Femur (tissue), 1 donor: Measurements from ENCODE around the gene MAP7D1.
"Not testable (repeated sequence)": the region's sequence is repeated elsewhere in the genome, so short reads cannot be mapped to it uniquely, and the experiment has no call there.

Experiments used
- DNase-seq: peaks from one replicate; pipeline ENCODE4 v3.0.0-alpha.2; 2017

Gene MAP7D1

GRCh38 chr1:36206323-36206858 lies 50.4 kb downstream of the MAP7D1 start:
- no peak for DNase-seq

DNA sequence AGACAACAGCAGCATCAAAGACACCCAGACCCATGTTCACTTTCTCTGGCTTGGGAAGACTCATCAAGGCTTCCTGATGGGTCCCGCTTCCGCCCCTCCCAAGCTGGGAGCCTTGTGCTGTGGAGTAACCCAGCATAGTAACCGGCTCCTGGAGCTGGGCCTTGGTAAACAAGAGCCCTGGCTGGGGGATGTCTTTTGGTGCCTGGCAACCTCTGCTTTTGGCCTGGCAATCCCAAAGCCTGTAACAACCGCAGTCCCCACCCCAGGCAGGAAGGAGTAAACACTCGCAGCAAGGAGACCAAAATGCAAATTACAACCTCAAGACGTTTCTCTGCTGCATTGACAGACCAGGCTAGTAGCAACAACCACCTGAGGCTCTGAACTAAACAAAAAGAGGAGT lies 51.4 kb downstream of the MAP7D1 start:
- peak; percentile 85 for DNase-seq

DNA sequence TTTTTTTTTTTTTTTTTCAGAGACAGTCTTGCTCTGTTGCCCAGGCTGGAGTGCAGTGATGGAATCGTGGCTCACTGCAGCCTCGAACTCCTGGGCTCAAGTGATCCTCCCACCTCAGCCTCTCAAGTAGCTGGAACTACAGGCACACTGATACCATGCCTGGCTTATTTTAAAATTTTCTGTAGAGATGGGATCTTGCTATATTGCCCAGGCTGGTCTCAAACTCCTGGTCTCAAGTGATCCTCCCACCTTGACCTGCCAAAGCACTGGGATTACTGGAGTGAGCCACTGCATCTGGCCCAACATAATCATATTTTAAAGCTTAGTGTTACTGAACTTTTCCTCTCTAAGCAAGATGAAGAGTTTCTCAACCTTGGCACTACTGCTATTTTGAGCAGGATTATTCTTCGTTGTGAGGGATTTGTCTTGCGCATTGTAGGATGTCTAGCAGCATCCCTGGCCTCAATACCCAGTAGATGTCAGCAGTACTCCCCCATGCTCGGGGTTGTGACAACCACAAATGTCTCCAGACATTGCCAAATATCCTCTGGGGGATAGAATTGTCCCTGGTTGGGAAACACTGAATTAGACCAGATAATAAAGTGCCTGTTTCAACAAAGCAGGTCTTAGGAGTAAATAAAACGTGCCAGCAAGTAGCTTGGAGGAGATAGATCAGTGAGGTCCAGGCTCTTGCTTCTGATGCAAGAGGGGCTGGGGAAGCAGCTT lies 53.2 kb downstream of the MAP7D1 start:
- no peak for DNase-seq

DNA sequence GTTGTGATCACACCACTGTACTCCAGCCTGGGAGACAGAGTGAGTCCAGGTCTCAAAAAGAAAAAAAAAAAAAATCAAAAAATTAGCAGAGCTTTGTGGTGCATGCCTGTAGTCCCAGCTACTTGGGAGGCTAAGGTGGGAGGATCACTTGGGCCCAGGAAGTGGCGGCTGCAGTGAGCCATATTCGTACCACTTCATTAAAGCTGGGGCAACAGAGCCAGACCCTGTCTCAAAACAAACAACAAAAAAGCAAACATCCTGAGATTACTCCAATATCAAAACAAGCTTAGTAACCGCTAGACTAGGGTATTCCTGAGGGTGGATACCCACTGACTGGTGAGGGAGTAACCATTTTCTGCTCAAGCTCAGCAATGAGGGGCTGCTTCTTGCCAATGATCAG lies 55.3 kb downstream of the MAP7D1 start:
- no peak for DNase-seq

DNA sequence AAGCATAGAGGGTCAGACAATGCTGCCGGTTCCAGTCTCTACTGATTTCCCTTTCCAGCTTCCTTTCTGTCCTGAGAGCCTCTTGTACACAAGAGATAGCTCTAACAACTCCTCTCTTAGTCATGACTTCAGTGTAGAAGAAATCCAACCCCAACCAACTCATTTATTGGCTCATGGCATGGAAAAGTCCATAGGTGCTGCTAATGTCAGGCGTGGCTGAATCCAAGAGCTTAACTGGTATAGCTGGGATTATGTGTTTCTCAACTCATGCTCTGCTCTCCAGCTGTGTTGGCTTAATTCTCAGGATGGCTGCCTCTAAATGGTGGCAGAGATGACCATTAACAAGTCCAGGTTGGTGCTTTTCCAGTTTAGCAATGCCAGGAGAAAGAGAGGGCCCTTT lies 55.9 kb downstream of the MAP7D1 start:
- DNase-seq = no peak

GRCh38 chr1:36212782-36213181 lies 56.8 kb downstream of the MAP7D1 start:
- no peak for DNase-seq

GRCh38 chr1:36217670-36218069 lies 61.7 kb downstream of the MAP7D1 start:
- no peak for DNase-seq

GRCh38 chr1:36221901-36222300 lies 65.9 kb downstream of the MAP7D1 start:
- not testable (repeated sequence) for DNase-seq

GRCh38 chr1:36222481-36223380 lies 66.8 kb downstream of the MAP7D1 start:
- no peak for DNase-seq

DNA sequence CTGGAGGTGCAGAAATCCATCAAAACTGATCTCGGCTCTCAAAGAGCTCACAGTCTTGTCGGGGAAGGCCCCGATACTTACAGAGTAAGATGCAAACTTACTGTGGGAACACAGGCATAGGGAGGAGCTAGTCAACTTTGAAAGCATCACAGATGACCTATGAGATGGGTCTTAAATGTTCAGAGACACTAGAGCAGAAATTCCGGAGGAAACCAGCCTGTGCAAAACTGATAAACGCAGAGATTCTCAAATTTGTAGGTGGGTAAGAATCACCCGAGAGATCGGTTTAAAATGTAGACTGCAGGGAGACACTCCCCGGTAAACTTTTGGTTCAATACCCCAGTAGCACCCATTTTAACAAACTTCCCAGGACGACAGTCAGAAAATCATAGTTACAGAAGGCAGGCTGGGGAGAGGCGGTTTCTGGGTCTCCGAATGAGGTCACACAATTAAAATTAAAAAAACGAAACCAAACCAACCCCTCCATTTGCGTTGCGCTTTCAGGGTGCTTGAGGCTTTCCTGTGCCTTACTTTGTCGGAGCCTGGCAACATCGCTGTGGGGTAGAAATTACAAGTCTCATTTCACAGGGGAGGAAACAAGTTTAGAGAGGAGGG lies 67.5 kb downstream of the MAP7D1 start:
- DNase-seq = peak; percentile 29

GRCh38 chr1:36223996-36224536 lies 68.1 kb downstream of the MAP7D1 start, which contains the start of gene THRAP3:
Gene THRAP3, plus strand, starts transcription at chr1:36224443. Its CDS starts 58,121 bp downstream, at chr1:36282564.
- peak; percentile 100 for DNase-seq

- peak; percentile 83 for DNase-seq
These were observed 68.8 kb downstream of the MAP7D1 start for GRCh38 chr1:36224537-36225282.

GRCh38 chr1:36225283-36225899 lies 69.4 kb downstream of the MAP7D1 start:
- no peak for DNase-seq

DNA sequence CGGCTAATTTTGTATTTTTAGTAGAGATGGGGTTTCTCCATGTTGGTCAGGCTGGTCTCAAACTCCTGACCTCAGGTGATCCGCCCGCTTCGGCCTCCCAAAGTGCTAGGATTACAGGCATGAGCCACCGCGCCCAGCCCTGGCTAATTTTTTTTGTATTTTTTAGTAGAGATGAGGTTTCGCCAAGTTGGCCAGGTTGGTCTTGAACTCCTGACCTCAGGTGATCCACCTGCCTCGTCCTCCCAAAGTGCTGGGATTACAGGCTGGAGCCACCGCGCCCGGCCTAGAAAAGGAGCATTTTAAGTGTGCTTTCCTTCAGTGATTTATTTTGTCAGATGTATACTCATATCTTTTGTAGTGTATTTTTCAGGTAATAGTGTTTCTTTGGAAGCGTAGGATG lies 74.3 kb downstream of the MAP7D1 start:
- not testable (repeated sequence) for DNase-seq
